Fibroblast of skin of scalp (primary cell): ENCODE data around the gene C17orf107.

Experiments used
- DNase-seq: peaks from one replicate; pipeline ENCODE4 v3.0.0-alpha.2; 2013

Gene C17orf107

GRCh38 chr17:4937553-4937952, 38.2 kb downstream of the C17orf107 start:
- DNase-seq = no peak

DNA sequence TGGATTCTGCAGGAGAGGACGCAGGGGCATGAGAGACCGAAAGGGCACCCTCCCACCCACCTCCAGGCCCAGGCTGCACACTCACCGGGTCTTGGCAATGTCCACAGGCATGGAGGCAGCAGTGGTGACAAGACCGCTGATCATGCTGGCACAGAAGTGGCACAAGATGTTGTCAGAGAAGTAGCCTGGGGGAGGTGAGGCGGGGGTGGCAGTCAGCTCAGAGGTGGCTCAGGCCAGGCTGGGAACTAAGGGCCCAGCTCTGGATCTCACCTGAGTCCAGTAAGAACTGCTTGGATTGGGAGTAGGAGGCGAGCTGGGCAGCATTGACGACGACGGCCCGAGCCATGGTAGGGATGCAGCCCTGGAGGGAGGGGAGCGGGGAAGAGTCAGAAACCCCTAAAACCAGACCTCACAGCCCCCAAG, 38.7 kb downstream of the C17orf107 start:
- DNase-seq = no peak

GRCh38 chr17:4938688-4939545, 39.6 kb downstream of the C17orf107 start:
- DNase-seq = no peak

DNA sequence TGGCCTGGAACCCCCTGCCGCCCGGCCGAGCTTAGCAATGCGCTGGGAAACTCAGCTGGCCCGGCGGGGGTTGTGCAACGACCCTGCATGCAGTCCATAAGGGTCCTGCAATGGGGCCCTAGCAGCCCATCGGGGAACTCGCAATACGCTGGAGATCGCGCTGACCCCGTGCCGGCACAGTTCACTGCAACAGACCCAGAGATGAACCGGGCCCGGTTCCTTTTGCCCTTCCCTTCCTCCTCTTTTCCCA, 40.1 kb downstream of the C17orf107 start:
- no peak for DNase-seq

DNA sequence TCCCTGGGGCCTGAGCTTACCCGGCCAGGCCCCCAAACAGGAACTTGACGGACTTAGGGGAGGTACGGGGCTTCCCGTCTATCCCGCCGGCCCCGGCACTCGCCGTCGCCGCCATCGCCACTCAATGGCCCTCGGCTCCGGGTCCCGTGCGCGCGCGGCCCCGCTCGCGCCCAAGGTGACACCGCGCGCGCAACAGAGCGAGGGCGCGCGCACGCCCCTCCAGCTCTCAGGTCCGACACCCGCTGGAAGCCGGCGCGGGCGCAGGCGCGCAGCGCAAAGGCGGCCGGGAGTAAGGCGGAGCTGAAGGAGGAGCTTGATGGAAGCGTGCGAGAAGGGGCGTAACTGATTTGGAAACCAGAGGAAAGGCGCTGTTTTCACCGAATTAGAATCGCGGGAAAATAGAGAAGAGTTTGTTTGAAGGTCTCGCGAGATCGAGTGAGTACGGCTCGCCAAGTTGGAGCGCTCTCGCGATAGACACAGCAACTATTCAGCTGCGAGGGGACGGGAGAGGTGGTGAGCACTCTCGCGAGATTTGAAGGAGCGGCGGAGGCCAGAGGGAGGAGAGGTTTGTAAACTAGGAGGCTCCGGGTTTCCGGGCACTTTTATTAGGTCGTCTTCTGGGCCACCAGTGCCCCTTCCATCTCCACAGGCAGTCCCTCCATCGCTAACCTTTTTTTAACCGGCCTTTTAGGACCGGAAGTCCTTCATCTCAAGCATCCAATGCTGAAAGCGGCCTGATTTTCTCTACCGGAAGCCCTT, 40.6 kb downstream of the C17orf107 start, which contains the start of the genes RNF167 and SLC25A11:
RNF167 (plus strand) TSS at position 473 of the 759 bp plus-strand sequence. CDS start 642 bp downstream, outside the sequence.
SLC25A11 (minus strand) TSS at position 251 of the 759 bp plus-strand sequence; CDS start at position 115, 136 bp downstream.
- DNase-seq = peak; percentile 100

DNA sequence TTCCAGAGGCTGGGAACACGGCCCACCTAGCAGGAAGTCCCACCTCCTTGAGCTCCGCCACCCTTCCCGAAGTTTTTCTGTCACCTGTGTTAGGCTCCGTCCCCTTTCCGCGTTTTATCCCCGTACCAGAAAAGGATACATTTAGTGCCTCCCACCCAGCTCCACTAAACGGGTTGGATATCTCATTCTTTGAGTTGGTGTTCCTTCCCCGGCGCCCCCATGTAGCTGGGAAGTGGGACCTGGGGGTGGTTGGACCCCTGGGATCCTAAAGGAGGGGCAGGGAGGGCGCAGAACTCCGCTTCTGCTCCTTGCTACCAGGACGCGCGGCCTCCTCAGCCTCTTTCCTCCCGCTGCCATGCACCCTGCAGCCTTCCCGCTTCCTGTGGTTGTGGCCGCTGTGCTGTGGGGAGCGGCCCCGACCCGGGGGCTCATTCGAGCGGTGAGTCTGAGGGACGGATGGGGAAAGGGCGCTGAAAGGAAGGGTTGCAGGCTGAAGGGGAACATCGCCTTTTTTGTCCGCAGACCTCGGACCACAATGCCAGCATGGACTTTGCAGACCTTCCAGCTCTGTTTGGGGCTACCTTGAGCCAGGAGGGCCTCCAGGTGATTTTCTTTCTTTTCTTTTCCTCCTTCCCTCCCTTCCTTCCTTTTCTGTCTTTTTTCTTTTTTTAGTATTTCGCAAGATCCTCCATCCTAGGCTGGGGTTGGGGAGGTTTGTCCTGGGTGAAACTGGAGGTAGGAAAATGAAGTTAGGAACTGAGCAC, 41.4 kb downstream of the C17orf107 start:
- no peak for DNase-seq

DNA sequence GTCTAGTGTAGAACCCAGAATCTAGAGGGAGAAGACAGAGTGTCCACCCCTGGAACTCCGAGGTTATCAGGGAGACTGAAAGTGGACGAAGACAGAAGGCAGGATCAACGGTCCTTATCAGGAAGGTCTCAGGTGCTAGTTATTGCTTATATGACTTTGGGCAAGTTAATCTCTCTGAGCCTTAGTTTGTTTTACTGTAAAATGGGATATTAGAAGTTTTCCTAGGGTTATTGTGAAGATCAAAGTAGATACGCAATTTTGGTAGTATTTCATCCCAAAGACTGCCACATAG, 41.9 kb downstream of the C17orf107 start:
- DNase-seq = no peak

DNA sequence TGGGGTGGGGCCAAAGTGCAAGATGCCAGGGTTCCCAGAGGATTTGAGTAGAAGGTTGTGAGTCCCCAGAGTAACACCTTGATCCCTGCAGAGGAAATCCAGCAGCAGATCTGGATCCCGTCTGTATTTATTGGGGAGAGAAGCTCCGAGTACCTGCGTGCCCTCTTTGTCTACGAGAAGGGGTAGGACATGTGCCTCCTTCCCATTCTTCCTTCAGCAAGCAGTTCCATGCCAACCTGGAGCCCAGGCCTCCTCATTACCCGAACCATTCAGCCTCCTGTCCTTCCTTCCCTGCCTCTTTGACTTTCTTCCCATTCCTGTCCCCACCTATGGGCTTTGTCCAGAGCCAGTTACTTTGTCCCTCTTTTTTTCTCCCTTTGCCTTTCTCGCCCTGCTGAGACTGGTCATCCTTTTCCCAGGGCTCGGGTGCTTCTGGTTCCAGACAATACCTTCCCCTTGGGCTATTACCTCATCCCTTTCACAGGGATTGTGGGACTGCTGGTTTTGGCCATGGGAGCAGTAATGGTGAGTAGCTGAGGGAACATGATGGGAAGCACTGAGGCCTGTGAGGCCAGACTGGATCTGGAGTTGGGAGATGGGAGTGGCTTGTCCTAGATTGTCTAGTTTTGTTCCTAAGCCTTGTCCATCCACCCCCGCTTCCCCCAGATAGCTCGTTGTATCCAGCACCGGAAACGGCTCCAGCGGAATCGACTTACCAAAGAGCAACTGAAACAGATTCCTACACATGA, 43.6 kb downstream of the C17orf107 start:
- DNase-seq = no peak

- DNase-seq = no peak
These were observed 44.8 kb downstream of the C17orf107 start for GRCh38 chr17:4944163-4944553.

DNA sequence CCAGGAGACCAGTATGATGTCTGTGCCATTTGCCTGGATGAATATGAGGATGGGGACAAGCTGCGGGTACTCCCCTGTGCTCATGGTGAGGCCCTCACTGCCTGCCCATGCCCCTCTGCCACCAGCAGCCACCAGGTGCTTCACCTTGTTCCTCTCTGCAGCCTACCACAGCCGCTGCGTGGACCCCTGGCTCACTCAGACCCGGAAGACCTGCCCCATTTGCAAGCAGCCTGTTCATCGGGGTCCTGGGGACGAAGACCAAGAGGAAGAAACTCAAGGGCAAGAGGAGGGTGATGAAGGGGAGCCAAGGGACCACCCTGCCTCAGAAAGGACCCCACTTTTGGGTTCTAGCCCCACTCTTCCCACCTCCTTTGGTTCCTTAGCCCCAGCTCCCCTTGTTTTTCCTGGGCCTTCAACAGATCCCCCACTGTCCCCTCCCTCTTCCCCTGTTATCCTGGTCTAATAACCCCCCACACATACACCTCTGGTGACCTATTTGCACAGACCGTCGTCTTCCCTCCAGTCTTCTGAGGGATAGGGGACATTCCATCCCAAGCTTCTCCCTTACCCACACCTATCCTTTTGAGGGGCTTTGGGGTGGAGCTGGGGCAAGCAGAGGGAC, 45.3 kb downstream of the C17orf107 start:
- DNase-seq = no peak

DNA sequence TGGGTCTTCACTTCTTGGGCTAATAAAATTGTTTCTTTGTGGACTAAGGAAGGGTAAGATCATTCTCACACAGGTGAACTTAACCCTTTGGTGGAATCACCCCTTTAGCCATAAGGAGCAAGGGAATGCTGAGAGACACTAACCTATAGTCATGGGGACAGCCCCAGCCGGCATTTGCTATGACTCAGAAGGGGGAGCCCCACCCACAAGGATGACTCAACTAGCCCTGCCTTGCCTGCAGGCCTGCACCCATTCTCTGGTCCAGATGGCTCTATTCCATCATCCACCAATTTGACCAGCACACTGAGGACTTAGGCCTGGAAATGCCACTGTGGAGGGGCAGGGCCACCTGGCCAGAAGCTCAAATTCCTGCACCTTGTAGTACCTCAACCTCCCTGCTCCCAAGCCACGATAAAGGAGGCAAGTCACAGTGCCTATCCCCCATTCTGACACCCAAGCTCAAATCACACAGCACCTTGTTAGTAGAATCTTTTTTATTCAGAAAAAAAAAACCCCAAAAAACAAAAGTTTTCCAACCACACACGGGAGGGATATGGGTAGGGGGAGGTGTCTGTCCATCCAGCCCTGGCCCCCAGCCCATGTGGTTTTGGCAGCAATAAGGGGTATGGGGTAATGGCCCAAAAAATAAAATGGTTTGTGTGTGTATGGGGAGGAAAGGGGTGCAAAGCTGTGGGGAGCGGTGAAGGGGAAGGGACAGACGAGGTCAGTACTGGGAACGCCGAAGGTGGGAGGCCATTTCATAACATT, 46.0 kb downstream of the C17orf107 start:
- peak; percentile 90 for DNase-seq

DNA sequence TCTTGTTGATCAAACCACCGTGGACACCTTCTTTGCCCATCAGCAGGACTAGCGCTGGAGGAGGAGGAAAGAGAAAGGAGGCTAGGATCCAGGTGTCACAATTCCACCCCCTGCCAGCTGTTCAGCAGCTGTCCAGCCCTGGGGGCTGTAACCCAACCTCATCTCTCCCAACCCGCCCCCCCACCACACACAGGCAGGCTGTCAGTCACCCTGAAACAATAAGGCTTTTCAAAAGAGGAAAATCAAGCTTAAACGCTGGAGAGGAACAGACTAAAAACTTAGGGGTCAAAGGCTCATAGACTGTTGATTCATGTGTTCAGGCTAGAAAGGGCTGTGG, 46.6 kb downstream of the C17orf107 start:
- DNase-seq = no peak

- DNase-seq = no peak
These were observed 47.1 kb downstream of the C17orf107 start for GRCh38 chr17:4946312-4946976.

GRCh38 chr17:4947010-4947410, 47.7 kb downstream of the C17orf107 start:
- DNase-seq = peak; percentile 54

- peak; percentile 73 for DNase-seq
These were observed 48.3 kb downstream of the C17orf107 start for GRCh38 chr17:4947411-4948165.

DNA sequence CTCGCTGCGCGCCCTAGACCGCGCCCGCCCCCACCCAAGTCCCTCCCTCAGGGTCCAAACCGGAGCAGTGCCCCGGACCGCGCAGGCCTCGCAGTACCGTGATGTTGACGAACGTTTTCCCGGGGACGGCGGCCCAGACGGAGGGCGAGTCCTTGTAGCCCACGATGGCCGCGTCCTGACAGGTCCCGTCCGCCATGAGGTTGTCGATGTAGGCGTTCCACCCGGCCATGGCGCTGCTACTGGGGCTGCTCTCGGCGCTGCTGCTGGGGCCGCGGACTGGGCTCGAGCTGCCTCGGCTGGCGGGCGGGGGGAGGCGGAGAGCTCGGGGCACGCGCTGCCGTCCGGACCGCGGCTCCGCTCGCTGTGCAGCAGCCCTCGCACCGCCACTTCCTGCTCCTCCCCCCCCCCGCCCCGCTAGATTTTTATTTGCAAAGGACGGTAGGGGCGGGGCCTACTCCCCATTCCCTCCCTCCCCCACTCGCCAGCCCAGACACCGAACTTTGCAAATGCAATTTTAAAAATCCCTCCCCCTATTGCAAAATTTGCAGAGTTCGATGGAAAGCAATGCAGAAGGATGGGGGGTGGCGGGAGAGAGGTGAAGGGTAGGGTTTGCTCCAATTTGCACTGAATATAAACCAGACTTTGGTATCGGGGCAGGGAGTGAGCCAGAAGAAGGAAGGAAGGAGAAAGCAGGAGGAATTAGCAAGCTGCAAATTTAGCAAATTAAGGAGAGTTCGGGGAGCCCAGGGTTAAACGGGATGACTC, 49.0 kb downstream of the C17orf107 start, which contains the start of gene PFN1:
PFN1 (minus strand) TSS at position 365 of the 765 bp plus-strand sequence; CDS start at position 229, 136 bp downstream.
- peak; percentile 96 for DNase-seq

GRCh38 chr17:4948931-4949320, 49.6 kb downstream of the C17orf107 start:
- peak; percentile 95 for DNase-seq

DNA sequence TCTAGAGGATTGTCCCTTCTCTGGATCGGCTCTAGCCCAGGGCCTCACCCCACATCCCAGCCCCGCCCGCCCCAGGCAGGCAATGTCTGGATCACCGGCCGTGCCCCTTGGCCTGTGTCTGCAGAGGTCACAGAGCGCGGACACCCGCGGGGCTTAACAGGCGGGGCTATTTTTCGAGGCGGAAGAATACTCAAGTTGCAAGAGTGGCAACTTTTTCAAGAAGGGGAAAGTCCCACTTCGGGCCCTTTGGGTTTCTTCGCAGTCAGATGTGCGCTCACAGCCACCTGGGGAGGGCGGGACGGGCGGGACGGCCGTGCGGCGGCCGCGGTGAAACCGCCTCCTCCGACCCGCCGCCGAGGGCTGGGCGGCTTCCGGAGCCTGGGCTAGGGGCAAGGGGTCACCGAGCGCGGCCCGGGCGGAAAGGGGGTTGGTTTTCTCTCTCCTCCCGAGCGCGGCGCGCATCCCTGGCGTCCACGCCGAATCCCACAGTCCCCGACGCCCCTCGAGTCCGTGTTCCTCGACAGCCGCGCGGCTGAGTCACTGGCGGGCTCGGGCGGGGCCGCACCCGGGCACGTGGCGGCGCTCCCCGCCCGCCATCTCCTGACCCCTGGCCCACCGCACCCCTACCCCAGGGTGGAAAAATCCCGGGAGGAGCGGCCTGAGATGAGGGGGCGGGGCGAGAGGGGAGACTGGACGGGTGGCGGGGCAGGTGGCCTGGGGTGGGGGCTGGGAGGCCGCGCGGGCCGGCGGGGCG, 50.2 kb downstream of the C17orf107 start:
- peak; percentile 72 for DNase-seq
